Panc1 (cell line): ENCODE data around the gene ADSL. TPM values are rescaled to one million over a fixed set of nuclear protein-coding genes. Genes with fewer than 3 reads are reported as not detected.

Source experiments
- ATAC-seq: fragments of 200-7000 bp; cut with Tn5 transposase; 2 replicates; pipeline ENCODE4 v1.9.1; 2020; ENCODE audit warnings: mild to moderate bottlenecking, moderate library complexity
- BruUV-seq: library from RNA; stranded (reverse); fragments of 400-500 nt; replicated peaks from 2 replicates; lab custom pipeline; 2021; lab: Mats Ljungman, UMichigan
- CTCF ChIA-PET: fragments of 300-600 bp; sonication (Branson Sonifier 250); formaldehyde crosslinking; loops from one replicate; lab custom pipeline; 2022; ENCODE audit warnings: antibody characterized with exemption; lab: Charles Lee
- POLR2A ChIA-PET: fragments of 300-600 bp; sonication (Branson Sonifier 250); formaldehyde crosslinking; loops from one replicate; lab custom pipeline; 2022; ENCODE audit warnings: antibody characterized with exemption; lab: Charles Lee
- DNase-seq: peaks from one replicate; pipeline ENCODE4 v3.0.0-alpha.2; 2010; ENCODE audit warnings: low read depth, low spot score
- H3K27ac ChIP-seq: 2 replicates; pipeline ENCODE4 v1.5.1; 2011; ENCODE audit warnings: mild to moderate bottlenecking, low read length, inconsistent platforms
- H3K27me3 ChIP-seq: fragments of 200-500 bp; sonication (Bioruptor generic); 2 replicates; pipeline ENCODE4 v1.6.0; 2014; ENCODE audit warnings: low read length, inconsistent platforms; ENCODE audit not compliant: control insufficient read depth, insufficient read depth
- H3K36me3 ChIP-seq: fragments of 200-500 bp; sonication (Bioruptor generic); 2 replicates; pipeline ENCODE4 v1.5.1; 2014; ENCODE audit warnings: inconsistent platforms, mild to moderate bottlenecking, low read length, moderate library complexity; ENCODE audit not compliant: control insufficient read depth, insufficient read depth
- H3K4me1 ChIP-seq: 2 replicates; pipeline ENCODE4 v1.5.1; 2011; ENCODE audit warnings: inconsistent platforms, mild to moderate bottlenecking, low read length, moderate library complexity; ENCODE audit not compliant: control insufficient read depth, insufficient read depth
- H3K4me3 ChIP-seq, 2 experiments: 2 replicates each; pipeline ENCODE4 v1.5.1; 2011 to 2012; ENCODE audit warnings: low read depth in 2 of 2, low read length in 2 of 2, mild to moderate bottlenecking in 2 of 2, inconsistent platforms in 1 of 2, moderate library complexity in 1 of 2
- H3K9me3 ChIP-seq: fragments of 200-500 bp; sonication (Bioruptor generic); 2 replicates; pipeline ENCODE4 v1.5.1; 2014; ENCODE audit warnings: low read depth, mild to moderate bottlenecking, inconsistent platforms, low read length, moderate library complexity; ENCODE audit not compliant: control insufficient read depth, insufficient read depth
- CTCF ChIP-seq: fragments of 450-650 bp; IDR thresholded peaks from 2 replicates; pipeline ENCODE4 v1.5.1; 2017; ENCODE audit warnings: mild to moderate bottlenecking
- POLR2AphosphoS5 ChIP-seq: IDR thresholded peaks from 2 replicates; pipeline ENCODE4 v1.6.1; 2012; ENCODE audit warnings: mild to moderate bottlenecking, low read depth, low read length, moderate library complexity
- REST ChIP-seq, 2 experiments: IDR thresholded peaks; 2 replicates each; pipeline ENCODE4 v1.6.1; 2011 to 2012; ENCODE audit warnings: low read depth in 2 of 2, control low read depth in 1 of 2, low read length in 1 of 2, mild to moderate bottlenecking in 1 of 2, moderate library complexity in 1 of 2; ENCODE audit not compliant: insufficient read depth in 1 of 2
- SIN3A ChIP-seq: IDR thresholded peaks from 2 replicates; pipeline ENCODE4 v1.6.1; 2012; ENCODE audit warnings: low read depth, mild to moderate bottlenecking, low read length, moderate library complexity, borderline replicate concordance; ENCODE audit not compliant: insufficient read depth
- TCF7L2 ChIP-seq: IDR thresholded peaks from 2 replicates; pipeline ENCODE4 v1.6.1; 2011; ENCODE audit warnings: mild to moderate bottlenecking, low read depth, low read length, inconsistent platforms
- in situ Hi-C: cut with HindIII; loops from 2 replicates; pipeline ENCODE4 v1.10.0; 2016; ENCODE audit warnings: low sequenced_read_pairs, low pct_unique_long_range_greater_than_20kb
- intact Hi-C: fragments of 100-400 bp; cut with micrococcal nuclease; formaldehyde crosslinking; loops from one replicate; pipeline ENCODE4 v1.10.0; 2022; ENCODE audit not compliant: unreplicated experiment
- total RNA-seq: library from RNA; stranded (reverse); gene quantifications from one replicate; pipeline ENCODE4 v1.2.1, GENCODE V29; 2021; ENCODE audit not compliant: unreplicated experiment

Gene ADSL
- total RNA-seq, 1 experiment from 2014 or later = 107 TPM

GRCh38 chr22:40414838-40415505 is 68.7 kb downstream of the ADSL start:
- Histone ChIP-seq H3K4me1 (no peaks in the 10 kb centered on the region), H3K27ac (no peak overlapping the region), H3K36me3 (no peaks in the 10 kb centered on the region; the same call in 1 of the 2 replicates), H3K9me3 (no peaks in the 10 kb centered on the region), H3K4me3 (no peak overlapping the region), H3K27me3 (no peaks in the 10 kb centered on the region)
- no TSS peak for BruUV-seq
- intact Hi-C loops (no loop called here), in situ Hi-C loops (no loop called here)
- ChIA-PET POLR2A (no interaction called here), CTCF (no interaction called here)
- TF ChIP-seq CTCF (no peak), REST (IDR thresholded peaks at IDR 0.05; ENCODE audit: insufficient read depth in 1 of 2, low read depth in 2 of 2, low read length in 1 of 2) (no peak), POLR2AphosphoS5 (no peak), SIN3A (no peak), TCF7L2 (no peak)
- DNase-seq = no peak
- ATAC-seq = no peak

GRCh38 chr22:40415531-40416266 is 69.4 kb downstream of the ADSL start:
- POLR2A ChIA-PET = no interaction called here
- Histone ChIP-seq H3K4me1 (no peaks in the 10 kb centered on the region), H3K36me3 (no peaks in the 10 kb centered on the region; the same call in 1 of the 2 replicates), H3K27me3 (no peaks in the 10 kb centered on the region), H3K9me3 (no peaks in the 10 kb centered on the region), H3K27ac (no peak overlapping the region), H3K4me3 (no peak overlapping the region)
- in situ Hi-C loops (no loop called here), intact Hi-C loops (no loop called here)
- TF ChIP-seq TCF7L2 (no peak), REST (IDR thresholded peaks at IDR 0.05; ENCODE audit: insufficient read depth in 1 of 2, low read depth in 2 of 2, low read length in 1 of 2) (no peak), SIN3A (no peak)
- ATAC-seq (no peak), DNase-seq (no peak)
- no TSS peak for BruUV-seq
- CTCF ChIA-PET = no interaction called here
